GM23338 (cell line): ENCODE measurements around the gene AADAT.

Experiments
- CREB1 ChIP-seq: fragments of 250-450 bp; sonication (Bioruptor Pico); IDR thresholded peaks from 2 replicates; pipeline ENCODE4 v1.5.0; 2020; ENCODE audit warnings: low read depth, mild to moderate bottlenecking, moderate library complexity
- EZH2 ChIP-seq: fragments of 200-600 bp; sonication (generic); IDR thresholded peaks from one replicate; pipeline ENCODE4 v1.8.0; 2017; ENCODE audit warnings: antibody characterized with exemption, mild to moderate bottlenecking, low read depth; ENCODE audit not compliant: unreplicated experiment
- EZH2phosphoT487 ChIP-seq: fragments of 200-600 bp; sonication (generic); IDR thresholded peaks from one replicate; pipeline ENCODE4 v1.8.1; 2018; ENCODE audit warnings: antibody characterized with exemption; ENCODE audit not compliant: unreplicated experiment
- NANOG ChIP-seq: IDR thresholded peaks from 2 replicates; pipeline ENCODE4 v1.6.1; 2016; ENCODE audit warnings: antibody characterized with exemption, borderline replicate concordance
- POLR2AphosphoS5 ChIP-seq: IDR thresholded peaks from 2 replicates; pipeline ENCODE4 v1.6.1; 2016; ENCODE audit warnings: antibody characterized with exemption, low read depth
- REST ChIP-seq: IDR thresholded peaks from one replicate; pipeline ENCODE4 v1.6.1; 2018; ENCODE audit warnings: antibody characterized with exemption; ENCODE audit not compliant: unreplicated experiment
- STAT1 ChIP-seq: IDR thresholded peaks from one replicate; pipeline ENCODE4 v1.6.1; 2016; ENCODE audit warnings: antibody characterized with exemption; ENCODE audit not compliant: unreplicated experiment
- ZNF114 ChIP-seq: fragments of 250-450 bp; sonication (Bioruptor Pico); IDR thresholded peaks from 2 replicates; pipeline ENCODE4 v1.5.0; 2020; ENCODE audit warnings: mild to moderate bottlenecking, moderate library complexity
- TF ChIP-seq, protein P1 (sequence below): IDR thresholded peaks from 2 replicates; pipeline ENCODE4 v1.6.1; 2016; ENCODE audit warnings: antibody characterized with exemption
- TF ChIP-seq, protein P2 (sequence below), 2 experiments: fragments of 200-600 bp in 1 of 2; sonication (generic) in 1 of 2; conservative IDR thresholded peaks; 2 replicates each; pipeline versions ENCODE4 v1.5.1 to v1.6.1; 2016 to 2017; ENCODE audit warnings: antibody characterized with exemption in 2 of 2, low read depth in 2 of 2, mild to moderate bottlenecking in 2 of 2, moderate library complexity in 1 of 2

DNA sequence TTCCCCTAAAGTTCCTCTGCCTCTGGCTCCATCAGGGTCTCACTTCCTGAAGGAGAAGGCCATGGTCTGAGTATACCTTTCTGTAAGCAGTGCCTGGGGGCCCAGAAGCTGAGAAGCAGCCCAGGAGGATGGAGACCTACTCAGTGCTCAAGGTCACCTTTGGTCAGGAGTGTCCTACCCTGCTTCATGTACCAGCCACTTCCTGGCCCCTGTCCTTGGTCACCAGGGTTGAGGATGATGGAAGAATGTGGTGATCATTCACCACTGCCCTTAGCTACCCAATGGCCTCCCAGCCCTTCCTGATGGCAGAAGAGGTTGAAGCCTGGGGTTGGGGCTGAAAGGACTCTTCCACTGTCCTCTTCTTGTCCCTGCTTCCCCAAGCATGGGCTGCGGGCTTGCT lies 54.5 kb downstream of the AADAT start:
- TF ChIP-seq, protein P1, sequence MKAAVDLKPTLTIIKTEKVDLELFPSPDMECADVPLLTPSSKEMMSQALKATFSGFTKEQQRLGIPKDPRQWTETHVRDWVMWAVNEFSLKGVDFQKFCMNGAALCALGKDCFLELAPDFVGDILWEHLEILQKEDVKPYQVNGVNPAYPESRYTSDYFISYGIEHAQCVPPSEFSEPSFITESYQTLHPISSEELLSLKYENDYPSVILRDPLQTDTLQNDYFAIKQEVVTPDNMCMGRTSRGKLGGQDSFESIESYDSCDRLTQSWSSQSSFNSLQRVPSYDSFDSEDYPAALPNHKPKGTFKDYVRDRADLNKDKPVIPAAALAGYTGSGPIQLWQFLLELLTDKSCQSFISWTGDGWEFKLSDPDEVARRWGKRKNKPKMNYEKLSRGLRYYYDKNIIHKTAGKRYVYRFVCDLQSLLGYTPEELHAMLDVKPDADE, result no peak
- no peak for TF ChIP-seq NANOG
- TF ChIP-seq CREB1 (CRISPR knock-in tag), result no peak
- TF ChIP-seq EZH2phosphoT487, result no peak
- TF ChIP-seq, protein P2, sequence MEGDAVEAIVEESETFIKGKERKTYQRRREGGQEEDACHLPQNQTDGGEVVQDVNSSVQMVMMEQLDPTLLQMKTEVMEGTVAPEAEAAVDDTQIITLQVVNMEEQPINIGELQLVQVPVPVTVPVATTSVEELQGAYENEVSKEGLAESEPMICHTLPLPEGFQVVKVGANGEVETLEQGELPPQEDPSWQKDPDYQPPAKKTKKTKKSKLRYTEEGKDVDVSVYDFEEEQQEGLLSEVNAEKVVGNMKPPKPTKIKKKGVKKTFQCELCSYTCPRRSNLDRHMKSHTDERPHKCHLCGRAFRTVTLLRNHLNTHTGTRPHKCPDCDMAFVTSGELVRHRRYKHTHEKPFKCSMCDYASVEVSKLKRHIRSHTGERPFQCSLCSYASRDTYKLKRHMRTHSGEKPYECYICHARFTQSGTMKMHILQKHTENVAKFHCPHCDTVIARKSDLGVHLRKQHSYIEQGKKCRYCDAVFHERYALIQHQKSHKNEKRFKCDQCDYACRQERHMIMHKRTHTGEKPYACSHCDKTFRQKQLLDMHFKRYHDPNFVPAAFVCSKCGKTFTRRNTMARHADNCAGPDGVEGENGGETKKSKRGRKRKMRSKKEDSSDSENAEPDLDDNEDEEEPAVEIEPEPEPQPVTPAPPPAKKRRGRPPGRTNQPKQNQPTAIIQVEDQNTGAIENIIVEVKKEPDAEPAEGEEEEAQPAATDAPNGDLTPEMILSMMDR (conservative IDR thresholded peaks at IDR 0.05; ENCODE audit: low read depth in 2 of 2), result no peak
- no peak for TF ChIP-seq EZH2
- no peak for TF ChIP-seq ZNF114 (CRISPR knock-in tag)
- TF ChIP-seq STAT1, result no peak
- TF ChIP-seq REST, result no peak
- no peak for TF ChIP-seq POLR2AphosphoS5
